Chondrocyte (in vitro differentiated cells): ENCODE measurements around the gene HSPA6. TPM values are rescaled to one million over a fixed set of nuclear protein-coding genes. Genes with fewer than 3 reads are reported as not detected.
"Not testable (repeated sequence)": the region's sequence is repeated elsewhere in the genome, so short reads cannot be mapped to it uniquely, and the experiment has no call there.

Experiments
- DNase-seq: peaks from one replicate; pipeline ENCODE4 v3.0.0; 2021; ENCODE audit warnings: mixed read lengths, low spot score
- H3K27ac Mint-ChIP-seq: one replicate; pipeline ENCODE4 v1.8.0; 2021; ENCODE audit warnings: mild to moderate bottlenecking, moderate library complexity, mixed read lengths; ENCODE audit not compliant: unreplicated experiment
- H3K27me3 Mint-ChIP-seq: 2 replicates; pipeline ENCODE4 v1.8.0; 2021; ENCODE audit warnings: low read depth, mixed read lengths
- H3K36me3 Mint-ChIP-seq: 2 replicates; pipeline ENCODE4 v1.8.0; 2021; ENCODE audit warnings: low read depth, mixed read lengths
- H3K4me1 Mint-ChIP-seq: 2 replicates; pipeline ENCODE4 v1.8.0; 2021; ENCODE audit warnings: low read depth, mild to moderate bottlenecking, mixed read lengths
- H3K4me3 Mint-ChIP-seq: one replicate; pipeline ENCODE4 v1.8.0; 2021; ENCODE audit warnings: mild to moderate bottlenecking, moderate library complexity, mixed read lengths; ENCODE audit not compliant: unreplicated experiment
- H3K9me3 Mint-ChIP-seq: 2 replicates; pipeline ENCODE4 v1.8.0; 2021; ENCODE audit warnings: low read depth, mixed read lengths
- CTCF ChIP-seq: fragments of 200-600 bp; sonication (generic); IDR thresholded peaks from 2 replicates; pipeline ENCODE4 v1.5.0; 2021; ENCODE audit warnings: antibody characterized with exemption, mild to moderate bottlenecking, moderate library complexity
- total RNA-seq: library from RNA; stranded (reverse); gene quantifications from 3 replicates; pipeline ENCODE4 v1.2.1, GENCODE V29; 2021

Gene HSPA6
- total RNA-seq, 1 donor from 2014 or later, result 0.75 TPM

GRCh38 chr1:161549652-161550051 is 25.3 kb downstream of the HSPA6 start, which contains the start of gene FCGR3A:
Gene FCGR3A, minus strand, starts transcription at chr1:161549818. Its CDS starts 82 bp downstream, at chr1:161549736.
- Mint-ChIP-seq H3K4me1 (no peaks in the 10 kb centered on the region), H3K4me3 (no peak within 1 kb of the TSS), H3K27me3 (peaks cover 4% of the 10 kb centered on the region), H3K9me3 (no peaks in the 10 kb centered on the region), H3K27ac (no peak within 1 kb of the TSS), H3K36me3 (no peaks in the 10 kb centered on the region)
- TF ChIP-seq CTCF, result no peak
- no peak for DNase-seq

GRCh38 chr1:161550942-161551341 is 26.6 kb downstream of the HSPA6 start:
- H3K27ac Mint-ChIP-seq, H3K27me3 Mint-ChIP-seq, H3K4me3 Mint-ChIP-seq, H3K4me1 Mint-ChIP-seq, DNase-seq, H3K9me3 Mint-ChIP-seq, H3K36me3 Mint-ChIP-seq: not testable (repeated sequence)

DNA sequence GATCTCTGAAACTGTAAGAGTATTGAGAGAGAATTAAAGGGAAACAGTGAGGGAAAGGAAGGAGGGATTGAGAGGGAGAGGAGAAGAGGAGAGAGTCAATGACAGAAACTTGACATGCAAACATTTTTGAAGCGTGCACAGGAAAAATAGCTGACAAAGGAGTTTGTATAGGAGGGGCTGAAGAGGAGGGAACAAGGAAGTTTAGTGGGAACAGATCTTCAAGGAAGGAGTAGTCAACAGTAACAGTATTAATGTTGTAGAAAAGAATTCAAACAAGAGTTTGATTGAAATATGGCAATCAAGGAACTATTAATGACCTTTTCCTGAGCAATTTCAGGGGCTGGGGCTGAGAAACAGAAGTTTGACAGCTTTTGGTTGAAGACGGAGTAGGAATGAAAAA is 29.3 kb downstream of the HSPA6 start:
- not testable (repeated sequence) for H3K27me3 Mint-ChIP-seq, H3K36me3 Mint-ChIP-seq, H3K27ac Mint-ChIP-seq, DNase-seq, H3K4me3 Mint-ChIP-seq, H3K4me1 Mint-ChIP-seq, H3K9me3 Mint-ChIP-seq

- not testable (repeated sequence) for DNase-seq, H3K4me1 Mint-ChIP-seq, H3K9me3 Mint-ChIP-seq, H3K27ac Mint-ChIP-seq, H3K4me3 Mint-ChIP-seq, H3K36me3 Mint-ChIP-seq
- H3K27me3 Mint-ChIP-seq, result peaks cover 11% of the 10 kb centered on the region
Measured at GRCh38 chr1:161554340-161554739, 30.0 kb downstream of the HSPA6 start.

- H3K4me3 Mint-ChIP-seq, H3K27ac Mint-ChIP-seq, H3K9me3 Mint-ChIP-seq, DNase-seq, H3K4me1 Mint-ChIP-seq, H3K36me3 Mint-ChIP-seq: not testable (repeated sequence)
- H3K27me3 Mint-ChIP-seq, result peaks cover 11% of the 10 kb centered on the region
Measured at GRCh38 chr1:161554815-161555417, 30.6 kb downstream of the HSPA6 start.

GRCh38 chr1:161556143-161556542 is 31.8 kb downstream of the HSPA6 start:
- not testable (repeated sequence) for H3K9me3 Mint-ChIP-seq, DNase-seq, H3K36me3 Mint-ChIP-seq

DNA sequence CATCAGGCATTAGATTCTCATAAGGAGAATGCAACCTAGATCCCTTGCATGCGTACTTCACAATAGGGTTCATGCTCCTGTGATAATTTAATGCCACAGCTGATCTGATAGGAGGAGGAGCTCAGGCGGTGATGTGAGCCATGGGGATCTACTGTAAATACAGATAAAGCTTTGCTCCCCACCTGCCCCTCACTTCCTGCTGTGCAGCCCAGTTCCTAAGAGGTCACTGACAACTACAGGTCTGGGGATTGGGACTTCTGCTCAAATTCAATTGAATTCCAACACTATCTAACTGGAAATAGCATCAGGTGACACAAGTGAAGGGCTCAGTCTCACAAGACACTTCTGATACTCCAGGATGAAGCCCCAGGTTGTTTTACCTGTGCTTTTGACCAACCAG is 32.6 kb downstream of the HSPA6 start:
- H3K27me3 Mint-ChIP-seq, result peaks cover 16% of the 10 kb centered on the region
- H3K36me3 Mint-ChIP-seq, H3K4me1 Mint-ChIP-seq, H3K9me3 Mint-ChIP-seq, H3K4me3 Mint-ChIP-seq, H3K27ac Mint-ChIP-seq, DNase-seq: not testable (repeated sequence)

More at GRCh38 chr1:161556143-161556542, 31.8 kb downstream of the HSPA6 start:
- H3K4me1 Mint-ChIP-seq, H3K27ac Mint-ChIP-seq, H3K4me3 Mint-ChIP-seq: not testable (repeated sequence)
- H3K27me3 Mint-ChIP-seq, result peaks cover 14% of the 10 kb centered on the region

DNA sequence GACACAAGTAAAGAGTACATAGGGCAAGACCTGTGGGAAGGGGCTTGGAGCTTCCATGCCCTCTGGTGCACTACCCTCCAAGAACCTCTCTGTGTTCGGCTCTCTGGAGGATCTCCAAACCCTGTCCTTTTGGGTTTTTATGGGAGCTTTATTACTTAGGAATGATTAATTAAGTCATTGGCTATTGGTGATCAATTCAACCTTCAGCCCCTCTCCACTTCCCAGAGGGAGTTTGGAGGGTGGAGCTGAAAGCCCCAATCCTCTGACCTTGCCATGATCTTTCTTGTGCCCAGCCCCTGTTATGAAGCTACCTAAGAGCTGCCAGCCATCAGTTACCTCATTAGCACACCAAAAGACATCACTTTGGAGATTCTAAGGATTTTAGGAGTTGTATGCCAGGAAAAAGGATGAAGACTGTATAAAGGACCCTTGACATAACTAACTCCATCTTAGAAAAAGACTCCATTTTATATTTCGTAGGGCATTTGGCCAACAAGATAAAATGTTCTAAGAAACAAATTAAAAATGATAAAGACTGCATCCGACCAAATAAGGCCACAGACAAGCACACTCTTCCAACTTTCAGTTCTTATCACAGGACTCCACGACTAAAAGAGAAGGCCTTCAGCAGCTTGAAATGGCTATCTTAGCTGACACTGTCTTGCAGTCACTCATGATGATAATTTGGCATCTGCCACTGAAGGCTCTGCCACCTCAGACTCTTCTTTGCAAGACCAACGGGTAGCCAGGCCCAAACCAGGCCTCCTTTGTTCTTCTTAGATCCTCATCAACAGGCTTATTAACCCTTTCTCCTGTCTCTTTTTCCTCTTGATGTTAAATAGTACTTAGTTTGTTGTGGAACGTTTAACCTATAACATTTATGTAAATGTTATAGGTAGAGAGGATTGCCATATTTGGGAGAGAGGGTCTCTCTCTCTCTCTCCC is 33.4 kb downstream of the HSPA6 start:
- H3K36me3 Mint-ChIP-seq, H3K27ac Mint-ChIP-seq, H3K4me1 Mint-ChIP-seq, H3K4me3 Mint-ChIP-seq, H3K9me3 Mint-ChIP-seq, DNase-seq: not testable (repeated sequence)
- peaks cover 18% of the 10 kb centered on the region for H3K27me3 Mint-ChIP-seq
